Endothelial cell of umbilical vein (primary cell): ENCODE measurements around the gene ST3GAL5. TPM values are rescaled to one million over a fixed set of nuclear protein-coding genes. Genes with fewer than 3 reads are reported as not detected.

Experiments used
- BruUV-seq: library from RNA; stranded (reverse); fragments of 400-500 nt; replicated peaks from 2 replicates; lab custom pipeline; 2021; lab: Mats Ljungman, UMichigan
- CTCF ChIA-PET: fragments of 300-600, 350-600 bp; sonication (Branson Sonifier 250); formaldehyde crosslinking; loops from one replicate; lab custom pipeline; 2021; ENCODE audit warnings: antibody characterized with exemption, inconsistent platforms; lab: Charles Lee
- POLR2A ChIA-PET: fragments of 300-600, 350-600 bp; sonication (Branson Sonifier 250); formaldehyde crosslinking; loops from one replicate; lab custom pipeline; 2021; ENCODE audit warnings: antibody characterized with exemption, inconsistent platforms; lab: Charles Lee
- DNase-seq: peaks from one replicate; pipeline ENCODE4 v3.0.0-alpha.2; 2011; ENCODE audit warnings: low read depth, low spot score
- FAIRE-seq: peaks from 2 replicates; lab custom pipeline; 2011; peaks lifted over from hg19 to GRCh38; lab: Jason Lieb, UNC
- H2AFZ ChIP-seq: 2 replicates; pipeline ENCODE4 v1.6.0; 2012; ENCODE audit warnings: low read depth, low read length, control low read depth, inconsistent platforms
- H3K27ac ChIP-seq: 2 replicates; pipeline ENCODE4 v1.5.1; 2011; ENCODE audit warnings: low read depth, mild to moderate bottlenecking, control low read depth, low read length, moderate library complexity; ENCODE audit not compliant: insufficient read depth
- H3K27me3 ChIP-seq, 2 experiments: 2 replicates each; pipeline versions ENCODE4 v1.6.0 to v1.6.1; 2011; ENCODE audit warnings: low read length in 2 of 2, mixed read lengths in 1 of 2; ENCODE audit not compliant: control insufficient read depth in 2 of 2, insufficient read depth in 2 of 2
- H3K36me3 ChIP-seq, 2 experiments: 2 replicates in 1 of 2; 3 replicates in 1 of 2; pipeline ENCODE4 v1.5.1; 2011; ENCODE audit warnings: low read length in 2 of 2, mild to moderate bottlenecking in 1 of 2, moderate library complexity in 1 of 2; ENCODE audit not compliant: control insufficient read depth in 2 of 2, insufficient read depth in 2 of 2; ENCODE audit errors: extremely low read depth in 1 of 2
- H3K4me1 ChIP-seq: 3 replicates; pipeline ENCODE4 v1.5.1; 2011; ENCODE audit warnings: mild to moderate bottlenecking, low read length; ENCODE audit not compliant: control insufficient read depth, insufficient read depth; ENCODE audit errors: extremely low read depth
- H3K4me2 ChIP-seq: 2 replicates; pipeline ENCODE4 v1.6.1; 2011; ENCODE audit warnings: low read length, control low read depth, mixed read lengths; ENCODE audit not compliant: insufficient read depth
- H3K4me3 ChIP-seq, 3 experiments: fragments of 200-600 bp in 1 of 3; sonication (generic), shearing (Covaris generic) in 1 of 3; replicated peaks in 1 of 3; 2 replicates each; pipeline ENCODE4 v1.5.1; 2011 to 2016; ENCODE audit warnings: control low read depth in 3 of 3, low read length in 3 of 3, mild to moderate bottlenecking in 2 of 3, inconsistent platforms in 1 of 3, low read depth in 1 of 3, moderate library complexity in 1 of 3; ENCODE audit not compliant: insufficient read depth in 1 of 3
- H3K79me2 ChIP-seq: 2 replicates; pipeline ENCODE4 v1.6.0; 2012; ENCODE audit warnings: low read length, inconsistent platforms; ENCODE audit not compliant: control insufficient read depth, insufficient read depth
- H3K9ac ChIP-seq: replicated peaks from 2 replicates; pipeline ENCODE3; 2011; ENCODE audit warnings: low read length, control low read depth; ENCODE audit not compliant: insufficient read depth; ENCODE audit errors: extremely low read depth
- H3K9me1 ChIP-seq: replicated peaks from 3 replicates; pipeline ENCODE4 v1.6.0; 2011; ENCODE audit warnings: mild to moderate bottlenecking, low read length; ENCODE audit not compliant: control insufficient read depth, insufficient read depth; ENCODE audit errors: extremely low read depth
- H3K9me3 ChIP-seq: replicated peaks from 2 replicates; pipeline ENCODE4 v1.5.1; 2012; ENCODE audit warnings: low read length, inconsistent platforms; ENCODE audit not compliant: control insufficient read depth, insufficient read depth
- H4K20me1 ChIP-seq: replicated peaks from 2 replicates; pipeline ENCODE3; 2011; ENCODE audit warnings: mild to moderate bottlenecking, low read length; ENCODE audit not compliant: control insufficient read depth, insufficient read depth; ENCODE audit errors: extremely low read depth
- EZH2 ChIP-seq: IDR thresholded peaks from 2 replicates; pipeline ENCODE4 v1.6.1; 2012; ENCODE audit warnings: borderline replicate concordance, low read depth, mild to moderate bottlenecking, moderate library complexity, low read length, inconsistent platforms; ENCODE audit not compliant: severe bottlenecking
- FOS ChIP-seq: IDR thresholded peaks from 2 replicates; pipeline ENCODE4 v1.6.1; 2011; ENCODE audit warnings: mild to moderate bottlenecking, low read length, moderate library complexity, borderline replicate concordance; ENCODE audit not compliant: insufficient read depth
- GATA2 ChIP-seq: IDR thresholded peaks from 2 replicates; pipeline ENCODE4 v1.7.0; 2011; ENCODE audit warnings: low read depth, mild to moderate bottlenecking, moderate library complexity, mixed read lengths, low read length; ENCODE audit not compliant: insufficient read length, insufficient read depth
- JUN ChIP-seq: IDR thresholded peaks from 2 replicates; pipeline ENCODE4 v1.6.1; 2011; ENCODE audit warnings: borderline replicate concordance, low read depth; ENCODE audit not compliant: insufficient read length, insufficient read depth
- MYC ChIP-seq: IDR thresholded peaks from one replicate; pipeline ENCODE4 v1.6.1; 2011; ENCODE audit warnings: mild to moderate bottlenecking, low read depth, low read length
- POLR2A ChIP-seq: IDR thresholded peaks from 2 replicates; pipeline ENCODE4 v1.6.1; 2012; ENCODE audit warnings: low read depth, mild to moderate bottlenecking, control low read depth, low read length
- POLR2AphosphoS5 ChIP-seq: IDR thresholded peaks from 2 replicates; pipeline ENCODE4 v1.6.1; 2012; ENCODE audit warnings: low read depth, mild to moderate bottlenecking, control low read depth, low read length, moderate library complexity; ENCODE audit not compliant: insufficient read depth
- dilution Hi-C: fragments of 300-500 bp; cut with MboI; formaldehyde crosslinking; loops from one replicate; pipeline ENCODE4 v1.15.0; 2019; ENCODE audit warnings: low sequenced_read_pairs; ENCODE audit not compliant: extremely low pct_ligation_motif_present
- intact Hi-C: fragments of 100-400 bp; cut with micrococcal nuclease; formaldehyde crosslinking; loops from one replicate; pipeline ENCODE4 v1.10.0; 2022
- polyA plus RNA-seq, 4 experiments: library from polyadenylated mRNA; depleted of rRNA in 3 of 4; stranded (reverse) in 3 of 4; unstranded in 1 of 4; fragments of >200 nt; gene quantifications; 2 replicates each; pipeline versions ENCODE4 v1.2.1 to v1.2.3, GENCODE V29; 2011 to 2012; ENCODE audit warnings: missing spikeins in 1 of 4
- total RNA-seq: library from RNA; stranded (reverse); gene quantifications from 2 replicates; pipeline ENCODE4 v1.2.3, GENCODE V29; 2021
- TF ChIP-seq, protein P1 (sequence below), 2 donors: IDR thresholded peaks; 1 replicate in 1 of 2; 2 replicates in 1 of 2; pipeline ENCODE4 v1.5.1; 2011; ENCODE audit warnings: low read length in 2 of 2, mild to moderate bottlenecking in 2 of 2, moderate library complexity in 2 of 2, control low read depth in 1 of 2, inconsistent platforms in 1 of 2, low read depth in 1 of 2; ENCODE audit not compliant: insufficient read depth in 1 of 2; ENCODE audit errors: extremely low read depth in 1 of 2
- TF ChIP-seq, protein P2 (sequence below): IDR thresholded peaks from 2 replicates; pipeline ENCODE4 v1.6.1; 2011; ENCODE audit not compliant: insufficient read depth, insufficient read length

ST3GAL5 gene
- total and polyA plus RNA-seq, 2 donors (not counting 3 experiments of a cell fraction or from before 2014, with no cell fraction given): 9.5 to 16.0 TPM

DNA sequence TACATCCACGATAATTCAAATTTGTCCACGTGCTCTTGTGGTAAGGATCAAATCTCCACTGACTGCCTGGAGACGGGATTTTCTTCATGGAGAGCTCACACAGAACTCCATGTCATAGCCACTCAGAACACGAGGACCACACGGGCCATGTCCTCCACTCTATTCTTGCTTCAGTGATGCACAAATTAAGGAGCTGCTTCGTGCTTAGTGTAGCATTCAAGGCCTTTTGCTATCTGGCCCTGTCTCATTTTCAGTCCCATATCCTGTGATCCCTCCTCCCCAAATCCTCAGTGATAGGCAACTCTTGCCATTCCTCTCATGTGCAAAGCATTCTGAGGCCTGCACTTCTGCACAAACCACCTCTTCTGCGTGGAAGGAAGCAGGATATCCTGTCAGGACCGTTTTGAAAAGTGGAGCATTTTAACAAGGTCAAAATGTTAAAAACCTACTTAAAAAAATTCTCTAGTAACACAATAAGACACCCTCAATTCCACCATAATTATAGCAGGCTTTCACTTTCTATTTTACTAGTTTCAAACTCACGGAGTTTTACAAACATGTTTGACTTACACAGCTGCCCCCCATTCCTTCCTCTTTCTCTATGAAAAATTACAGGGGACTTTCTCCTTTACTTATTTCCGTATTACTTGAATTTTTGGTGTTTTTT, 35.2 kb downstream of the ST3GAL5 start:
- Histone ChIP-seq H3K9ac (no peak overlapping the region), H3K9me3 (no peaks in the 10 kb centered on the region), H3K9me1 (no peaks in the 10 kb centered on the region), H3K4me1 (peaks cover 11% of the 10 kb centered on the region), H3K4me2 (peak overlapping the region; percentile 60), H3K27me3 (no peaks in the 10 kb centered on the region), H3K79me2 (no peaks in the 10 kb centered on the region), H2AFZ (peak overlapping the region; percentile 49), H4K20me1 (no peaks in the 10 kb centered on the region), H3K4me3 (peak overlapping the region in 1 of 3 experiments; percentile 20), H3K36me3 (no peaks in the 10 kb centered on the region), H3K27ac (no peak overlapping the region)
- no TSS peak for BruUV-seq
- CTCF ChIA-PET: interaction anchor here (1.5 to 2.3 kb wide), 2 partner anchors 26 to 183 kb away, joined by 4 to 11 read pairs; no protein-coding TSS in a partner anchor
- dilution Hi-C loops (no loop called here), intact Hi-C loops (no loop called here)
- TF ChIP-seq POLR2AphosphoS5 (peak; percentile 16), POLR2A (peak; percentile 30)
- TF ChIP-seq, protein P1, sequence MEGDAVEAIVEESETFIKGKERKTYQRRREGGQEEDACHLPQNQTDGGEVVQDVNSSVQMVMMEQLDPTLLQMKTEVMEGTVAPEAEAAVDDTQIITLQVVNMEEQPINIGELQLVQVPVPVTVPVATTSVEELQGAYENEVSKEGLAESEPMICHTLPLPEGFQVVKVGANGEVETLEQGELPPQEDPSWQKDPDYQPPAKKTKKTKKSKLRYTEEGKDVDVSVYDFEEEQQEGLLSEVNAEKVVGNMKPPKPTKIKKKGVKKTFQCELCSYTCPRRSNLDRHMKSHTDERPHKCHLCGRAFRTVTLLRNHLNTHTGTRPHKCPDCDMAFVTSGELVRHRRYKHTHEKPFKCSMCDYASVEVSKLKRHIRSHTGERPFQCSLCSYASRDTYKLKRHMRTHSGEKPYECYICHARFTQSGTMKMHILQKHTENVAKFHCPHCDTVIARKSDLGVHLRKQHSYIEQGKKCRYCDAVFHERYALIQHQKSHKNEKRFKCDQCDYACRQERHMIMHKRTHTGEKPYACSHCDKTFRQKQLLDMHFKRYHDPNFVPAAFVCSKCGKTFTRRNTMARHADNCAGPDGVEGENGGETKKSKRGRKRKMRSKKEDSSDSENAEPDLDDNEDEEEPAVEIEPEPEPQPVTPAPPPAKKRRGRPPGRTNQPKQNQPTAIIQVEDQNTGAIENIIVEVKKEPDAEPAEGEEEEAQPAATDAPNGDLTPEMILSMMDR (IDR thresholded peaks at IDR 0.05; ENCODE audit: extremely low read depth in 1 of 2, insufficient read depth in 1 of 2, low read depth in 1 of 2, low read length in 2 of 2): no peak
- FAIRE-seq (peak; percentile 87), DNase-seq (peak; percentile 58)
- POLR2A ChIA-PET: no interaction called here

DNA sequence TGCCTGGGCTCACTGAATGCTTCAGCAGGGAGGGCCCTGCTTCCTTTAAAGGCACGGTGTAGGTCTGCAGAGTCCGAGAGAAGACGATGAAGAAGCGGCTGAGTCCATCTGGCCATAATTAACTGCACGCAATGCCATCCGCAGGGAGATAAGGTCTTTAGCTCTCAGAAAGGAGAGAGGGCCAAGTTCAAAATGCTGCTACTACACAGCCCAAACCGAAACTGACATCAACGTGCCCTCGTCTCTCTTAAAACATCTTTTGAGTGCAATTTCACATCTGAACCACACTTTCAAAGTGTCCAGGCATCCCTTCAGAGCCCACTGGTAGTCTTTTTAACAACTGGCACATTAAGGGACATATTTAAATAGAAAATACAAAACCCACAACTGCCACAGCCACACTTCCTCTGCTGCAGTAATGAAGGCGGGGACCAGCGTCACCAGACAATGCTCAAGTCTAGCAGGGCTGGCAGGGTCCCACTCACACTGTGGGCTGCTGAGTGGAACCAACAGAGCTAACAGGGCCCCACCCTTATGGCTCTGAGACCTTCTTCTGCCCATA, 35.8 kb downstream of the ST3GAL5 start:
- POLR2A ChIA-PET: no interaction called here

More for the DNA sequence above, 35.8 kb downstream of the ST3GAL5 start:
- Histone ChIP-seq H3K9me1 (no peaks in the 10 kb centered on the region), H3K27me3 (no peaks in the 10 kb centered on the region), H3K27ac (no peak overlapping the region), H3K4me2 (no peak overlapping the region), H3K4me1 (peaks cover 11% of the 10 kb centered on the region), H3K79me2 (no peaks in the 10 kb centered on the region), H4K20me1 (no peaks in the 10 kb centered on the region), H3K36me3 (no peaks in the 10 kb centered on the region), H2AFZ (peak overlapping the region; percentile 49), H3K4me3 (no peak overlapping the region), H3K9ac (no peak overlapping the region), H3K9me3 (no peaks in the 10 kb centered on the region)
- no TSS peak for BruUV-seq
- DNase-seq: no peak
- TF ChIP-seq EZH2 (no peak), FOS (no peak), GATA2 (no peak), POLR2A (no peak), JUN (no peak), MYC (no peak)
- TF ChIP-seq, protein P2, sequence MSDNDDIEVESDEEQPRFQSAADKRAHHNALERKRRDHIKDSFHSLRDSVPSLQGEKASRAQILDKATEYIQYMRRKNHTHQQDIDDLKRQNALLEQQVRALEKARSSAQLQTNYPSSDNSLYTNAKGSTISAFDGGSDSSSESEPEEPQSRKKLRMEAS: no peak
- intact Hi-C loops: no loop called here
- dilution Hi-C loops: no loop called here
- FAIRE-seq: no peak
- CTCF ChIA-PET: interaction anchor here (1.5 to 2.3 kb wide), 2 partner anchors 25 to 184 kb away, joined by 4 to 11 read pairs; no protein-coding TSS in a partner anchor
